K562 (cell line): Measurements from ENCODE around the gene TTC38. TPM values are rescaled to one million over a fixed set of nuclear protein-coding genes. Genes with fewer than 3 reads are reported as not detected.
A peak's percentile ranks its signal among the peaks of the same experiment; 100 is the strongest.

Experiments
- ATAC-seq: fragments of 200-7000 bp; cut with Tn5 transposase; 3 replicates; pipeline ENCODE4 v1.9.1; 2020; ENCODE audit warnings: moderate library complexity
- BruUV-seq: library from RNA; stranded (reverse); fragments of 400-500 nt; replicated peaks from 2 replicates; lab custom pipeline; 2021; lab: Mats Ljungman, UMichigan
- CTCF ChIA-PET: fragments of 300-600 bp; formaldehyde crosslinking; extraction: SDS; loops from one replicate; lab custom pipeline; 2021; ENCODE audit warnings: low intra/inter-chr PET ratio; lab: Yijun Ruan, JAX
- POLR2A ChIA-PET: fragments of 300-600, 350-650 bp; sonication (Branson Sonifier 250); formaldehyde crosslinking; extraction: SDS; loops from one replicate; lab custom pipeline; 2021; ENCODE audit warnings: antibody characterized with exemption, inconsistent platforms; lab: Yijun Ruan, JAX
- DNase-seq, 4 experiments: peaks; one replicate each; pipeline versions ENCODE4 v3.0.0 to v3.0.0-alpha.2; 2011 to 2018; ENCODE audit warnings: low spot score in 3 of 4, mixed read lengths in 3 of 4; ENCODE audit errors: extremely low read depth in 1 of 4
- FAIRE-seq: peaks from 2 replicates; lab custom pipeline; 2011; peaks lifted over from hg19 to GRCh38; lab: Jason Lieb, UNC
- H2AFZ ChIP-seq: 2 replicates; pipeline ENCODE4 v1.6.0; 2011; ENCODE audit warnings: low read depth, low read length, control low read depth, inconsistent platforms
- H3K27ac ChIP-seq: fragments of 200-600 bp; 3 replicates; pipeline ENCODE4 v1.8.0; 2011; ENCODE audit warnings: low read depth, mild to moderate bottlenecking, control low read depth, inconsistent platforms, low read length, moderate library complexity, mixed read lengths; ENCODE audit errors: extremely low read depth
- H3K27me3 ChIP-seq, 2 experiments: fragments of 300-600 bp in 1 of 2; 2 replicates in 1 of 2; 3 replicates in 1 of 2; pipeline versions ENCODE4 v1.6.0 to v1.8.0; 2011; ENCODE audit warnings: inconsistent platforms in 2 of 2, low read length in 2 of 2, mild to moderate bottlenecking in 1 of 2, mixed read lengths in 1 of 2, moderate library complexity in 1 of 2; ENCODE audit not compliant: control insufficient read depth in 2 of 2, insufficient read depth in 2 of 2
- H3K36me3 ChIP-seq: fragments of 300-600 bp; 3 replicates; pipeline ENCODE4 v1.8.0; 2011; ENCODE audit warnings: mild to moderate bottlenecking, low read length, inconsistent platforms; ENCODE audit not compliant: control insufficient read depth, insufficient read depth
- H3K4me1 ChIP-seq, 2 experiments: fragments of 200-600 bp in 1 of 2; replicated peaks in 1 of 2; 2 replicates in 1 of 2; 3 replicates in 1 of 2; pipeline versions ENCODE4 v1.5.1 to v1.8.0; 2011; ENCODE audit warnings: inconsistent platforms in 2 of 2, low read length in 2 of 2, mild to moderate bottlenecking in 1 of 2, mixed read lengths in 1 of 2, moderate library complexity in 1 of 2; ENCODE audit not compliant: control insufficient read depth in 2 of 2, insufficient read depth in 2 of 2
- H3K4me2 ChIP-seq: 2 replicates; pipeline ENCODE4 v1.6.1; 2011; ENCODE audit warnings: low read length, control low read depth, inconsistent platforms, mixed read lengths; ENCODE audit not compliant: insufficient read depth
- H3K4me3 ChIP-seq: fragments of 200-600 bp; sonication (generic), shearing (Covaris generic); 2 replicates; pipeline ENCODE4 v1.5.1; 2016; ENCODE audit warnings: control low read depth, inconsistent platforms
- H3K79me2 ChIP-seq: fragments of 200-600 bp; 3 replicates; pipeline ENCODE4 v1.8.0; 2011; ENCODE audit warnings: low read length, inconsistent platforms; ENCODE audit not compliant: control insufficient read depth, insufficient read depth
- H3K9ac ChIP-seq, 2 experiments: 2 replicates each; pipeline versions ENCODE4 v1.6.0 to v1.6.1; 2011; ENCODE audit warnings: low read depth in 2 of 2, low read length in 2 of 2, control low read depth in 1 of 2, inconsistent platforms in 1 of 2, mild to moderate bottlenecking in 1 of 2, mixed read lengths in 1 of 2; ENCODE audit not compliant: insufficient read depth in 1 of 2
- H3K9me1 ChIP-seq: one replicate; pipeline ENCODE4 v1.6.0; 2011; ENCODE audit warnings: inconsistent platforms, mild to moderate bottlenecking, low read length, moderate library complexity; ENCODE audit not compliant: control insufficient read depth, insufficient read depth
- H3K9me3 ChIP-seq: replicated peaks from 2 replicates; pipeline ENCODE4 v1.5.1; 2011; ENCODE audit warnings: low read depth, low read length, inconsistent platforms; ENCODE audit not compliant: control insufficient read depth, insufficient read depth
- H4K20me1 ChIP-seq: replicated peaks from 2 replicates; pipeline ENCODE4 v1.6.1; 2011; ENCODE audit warnings: low read length, inconsistent platforms, mixed read lengths; ENCODE audit not compliant: control insufficient read depth, insufficient read depth
- COPS2 ChIP-seq: fragments of 450-650 bp; conservative IDR thresholded peaks from 2 replicates; pipeline ENCODE4 v1.6.1; 2016; ENCODE audit warnings: mild to moderate bottlenecking, moderate library complexity
- DIDO1 ChIP-seq: fragments of 450-650 bp; IDR thresholded peaks from 2 replicates; pipeline ENCODE4 v1.6.1; 2016; ENCODE audit warnings: low read depth, missing biosample characterization, missing genetic modification characterization
- FOXJ2 ChIP-seq: fragments of 200-800 bp; sonication (Bioruptor generic); IDR thresholded peaks from 2 replicates; pipeline ENCODE4 v1.6.1; 2016; ENCODE audit warnings: missing genetic modification characterization, missing compliant biosample characterization
- HDAC1 ChIP-seq, 2 experiments: fragments of 450-650 bp; IDR thresholded peaks; 2 replicates each; pipeline ENCODE4 v1.6.1; 2016 to 2017; ENCODE audit warnings: inconsistent platforms in 1 of 2, mild to moderate bottlenecking in 1 of 2, moderate library complexity in 1 of 2
- HIVEP1 ChIP-seq: fragments of 250-450 bp; sonication (Bioruptor Pico); IDR thresholded peaks from 2 replicates; pipeline ENCODE4 v1.4.0; 2020; ENCODE audit warnings: mild to moderate bottlenecking
- HLTF ChIP-seq: fragments of 450-650 bp; IDR thresholded peaks from 2 replicates; pipeline ENCODE4 v1.6.1; 2016
- HNRNPK ChIP-seq: fragments of 200-400 bp; formaldehyde crosslinking; IDR thresholded peaks from one replicate; pipeline ENCODE4 v1.6.1; 2018; ENCODE audit warnings: mild to moderate bottlenecking, low read depth, low read length; ENCODE audit not compliant: poor library complexity, severe bottlenecking
- KDM1A ChIP-seq, 2 experiments: fragments of 450-650 bp; IDR thresholded peaks; 2 replicates each; pipeline ENCODE4 v1.6.1; 2016; ENCODE audit warnings: mild to moderate bottlenecking in 2 of 2
- NCOA1 ChIP-seq: fragments of 450-650 bp; IDR thresholded peaks from 2 replicates; pipeline ENCODE4 v1.6.1; 2016; ENCODE audit warnings: low read depth
- PATZ1 ChIP-seq: fragments of 250-450 bp; sonication (Bioruptor Pico); IDR thresholded peaks from 2 replicates; pipeline ENCODE4 v1.5.0; 2020; ENCODE audit warnings: mild to moderate bottlenecking, borderline replicate concordance
- TAL1 ChIP-seq: fragments of 450-650 bp; IDR thresholded peaks from 2 replicates; pipeline ENCODE4 v1.6.1; 2016; ENCODE audit warnings: mild to moderate bottlenecking
- ZBED1 ChIP-seq: IDR thresholded peaks from 2 replicates; pipeline ENCODE4 v1.6.1; 2014
- ZNF764 ChIP-seq: fragments of 250-450 bp; sonication (Bioruptor Pico); IDR thresholded peaks from 2 replicates; pipeline ENCODE4 v1.4.0; 2020; ENCODE audit warnings: low read depth, mild to moderate bottlenecking, moderate library complexity
- WGBS: fragments of 100-300 bp; shearing (Covaris generic); methylation state at CpG from one replicate; pipeline ENCODE4 v1.1.6; 2016; ENCODE audit warnings: low coverage, mixed read lengths; ENCODE audit not compliant: insufficient coverage; ENCODE audit errors: missing lambda C conversion rate; 5-methylcytosine and 5-hydroxymethylcytosine counted together
- in situ Hi-C: fragments of 300-500 bp; cut with MboI; formaldehyde crosslinking; loops from 4 replicates; pipeline ENCODE4 v1.15.0; 2018; ENCODE audit warnings: inconsistent platforms, mixed read lengths
- intact Hi-C: fragments of 100-400 bp; cut with micrococcal nuclease; formaldehyde crosslinking; loops from 2 replicates; pipeline ENCODE4 v1.14.2; 2022
- polyA plus RNA-seq, 8 experiments: library from polyadenylated mRNA; depleted of rRNA in 4 of 8; stranded (reverse) in 5 of 8; unstranded in 3 of 8; fragments of >200 nt; fragmentation: Nextera tagmentation in 2 of 8; fragmentation: Illumina TruSeq in 1 of 8; extraction: Ambion mirVana in 2 of 8; extraction: Trizol in 1 of 8; gene quantifications; 2 replicates each; pipeline versions ENCODE4 v1.2.1 to v1.2.3, GENCODE V29; 2011 to 2014; ENCODE audit warnings: inconsistent platforms in 1 of 8, missing spikeins in 1 of 8
- total RNA-seq, 7 experiments: library from RNA; depleted of rRNA in 6 of 7; stranded (reverse); fragments of >200 nt in 6 of 7; fragmentation: Illumina TruSeq in 2 of 7; extraction: Trizol in 2 of 7; gene quantifications; 2 replicates each; pipeline versions ENCODE4 v1.2.1 to v1.2.3, GENCODE V29; 2011 to 2021; ENCODE audit warnings: low replicate concordance in 1 of 7
- TF ChIP-seq, protein P1 (sequence below): fragments of 450-650 bp; conservative IDR thresholded peaks from 2 replicates; pipeline ENCODE4 v1.6.1; 2016; ENCODE audit warnings: missing genetic modification characterization, low read depth, mild to moderate bottlenecking, missing compliant biosample characterization, moderate library complexity
- TF ChIP-seq, protein P2 (sequence below): fragments of 250-450 bp; sonication (Bioruptor Pico); IDR thresholded peaks from 2 replicates; pipeline ENCODE4 v1.4.0; 2020; ENCODE audit warnings: mild to moderate bottlenecking, moderate library complexity

Gene TTC38
- total and polyA plus RNA-seq, 9 of the 15 experiments (the other 6 are each of a cell fraction or from before 2014, with no cell fraction given), result 0.84 to 28.4 (median 18.1) TPM

DNA sequence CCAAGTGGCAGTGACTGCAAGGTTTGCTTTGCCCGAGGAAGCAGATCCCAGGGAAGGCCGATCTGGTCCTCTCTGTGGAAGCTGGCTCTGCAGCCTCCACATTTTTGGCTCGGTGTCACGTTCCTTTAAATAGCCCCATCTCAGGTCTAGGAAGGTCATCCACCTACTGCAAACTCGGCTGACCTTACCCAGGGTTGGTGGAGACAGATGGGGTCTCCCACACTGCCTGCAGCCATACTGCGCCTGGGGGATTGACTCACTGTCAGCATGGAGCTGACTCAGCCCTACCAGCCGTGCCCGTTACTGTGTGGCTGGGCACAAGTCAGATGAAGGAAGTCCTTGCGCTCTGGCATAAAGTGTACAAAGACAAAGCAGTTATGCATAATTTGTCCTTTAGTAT lies 34.6 kb upstream of the TTC38 start (continued):
- TF ChIP-seq, protein P1, sequence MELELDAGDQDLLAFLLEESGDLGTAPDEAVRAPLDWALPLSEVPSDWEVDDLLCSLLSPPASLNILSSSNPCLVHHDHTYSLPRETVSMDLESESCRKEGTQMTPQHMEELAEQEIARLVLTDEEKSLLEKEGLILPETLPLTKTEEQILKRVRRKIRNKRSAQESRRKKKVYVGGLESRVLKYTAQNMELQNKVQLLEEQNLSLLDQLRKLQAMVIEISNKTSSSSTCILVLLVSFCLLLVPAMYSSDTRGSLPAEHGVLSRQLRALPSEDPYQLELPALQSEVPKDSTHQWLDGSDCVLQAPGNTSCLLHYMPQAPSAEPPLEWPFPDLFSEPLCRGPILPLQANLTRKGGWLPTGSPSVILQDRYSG, result no peak
- no peak for TF ChIP-seq ZBED1
- TF ChIP-seq NCOA1, result no peak
- TF ChIP-seq HDAC1 (IDR thresholded peaks at IDR 0.05), result no peak
- no peak for TF ChIP-seq HLTF

DNA sequence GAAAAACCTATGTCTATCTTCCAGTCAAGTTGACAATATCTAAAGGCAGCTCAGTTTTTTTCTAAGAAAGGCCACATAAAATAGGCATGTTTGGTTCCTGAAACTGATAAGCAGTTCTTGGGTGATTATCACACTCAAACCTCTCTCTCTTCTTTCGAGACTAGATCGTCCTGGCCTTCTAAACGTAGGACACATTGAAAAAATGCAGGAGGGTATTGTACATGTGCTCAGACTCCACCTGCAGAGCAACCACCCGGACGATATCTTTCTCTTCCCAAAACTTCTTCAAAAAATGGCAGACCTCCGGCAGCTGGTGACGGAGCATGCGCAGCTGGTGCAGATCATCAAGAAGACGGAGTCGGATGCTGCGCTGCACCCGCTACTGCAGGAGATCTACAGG lies 32.8 kb upstream of the TTC38 start:
- Histone ChIP-seq H3K36me3 (no peaks in the 10 kb centered on the region), H4K20me1 (no peaks in the 10 kb centered on the region), H3K9me1 (no peaks in the 10 kb centered on the region), H3K4me1 (peaks cover 24 to 27% of the 10 kb centered on the region in 2 experiments; a peak in 4 of 5 replicates), H3K4me2 (peak overlapping the region; percentile 75), H3K27ac (peak overlapping the region; percentile 65), H3K9me3 (no peaks in the 10 kb centered on the region), H3K4me3 (no peak overlapping the region), H2AFZ (peak overlapping the region; percentile 85), H3K79me2 (no peaks in the 10 kb centered on the region), H3K9ac (peak overlapping the region; percentile 31 to 45; a peak in 2 of 4 replicates), H3K27me3 (no peaks in the 10 kb centered on the region)
- peak; percentile 88 for ATAC-seq
- no TSS peak for BruUV-seq
- CTCF ChIA-PET, result no interaction called here
- intact Hi-C loops, result no loop called here
- FAIRE-seq, result peak; percentile 88
- in situ Hi-C loops, result no loop called here
- peak; percentile 72 to 81 (median 74) for DNase-seq
- WGBS, result 0% methylated on average over 12 of the region's 12 CpGs
- POLR2A ChIA-PET, result interaction anchor here (1.1 to 1.7 kb wide), 2 partner anchors 11 to 33 kb away, joined by 3 to 10 read pairs; partner anchors contain the start of gene TTC38
- TF ChIP-seq COPS2 (no peak), FOXJ2 (tag) (no peak), HIVEP1 (CRISPR knock-in tag) (no peak), HNRNPK (no peak), ZNF764 (CRISPR knock-in tag) (no peak), PATZ1 (CRISPR knock-in tag) (no peak), TAL1 (peak; percentile 61; the same call in 1 of the 2 replicates), DIDO1 (no peak), KDM1A (IDR thresholded peaks at IDR 0.05) (no peak)
- TF ChIP-seq, protein P2, sequence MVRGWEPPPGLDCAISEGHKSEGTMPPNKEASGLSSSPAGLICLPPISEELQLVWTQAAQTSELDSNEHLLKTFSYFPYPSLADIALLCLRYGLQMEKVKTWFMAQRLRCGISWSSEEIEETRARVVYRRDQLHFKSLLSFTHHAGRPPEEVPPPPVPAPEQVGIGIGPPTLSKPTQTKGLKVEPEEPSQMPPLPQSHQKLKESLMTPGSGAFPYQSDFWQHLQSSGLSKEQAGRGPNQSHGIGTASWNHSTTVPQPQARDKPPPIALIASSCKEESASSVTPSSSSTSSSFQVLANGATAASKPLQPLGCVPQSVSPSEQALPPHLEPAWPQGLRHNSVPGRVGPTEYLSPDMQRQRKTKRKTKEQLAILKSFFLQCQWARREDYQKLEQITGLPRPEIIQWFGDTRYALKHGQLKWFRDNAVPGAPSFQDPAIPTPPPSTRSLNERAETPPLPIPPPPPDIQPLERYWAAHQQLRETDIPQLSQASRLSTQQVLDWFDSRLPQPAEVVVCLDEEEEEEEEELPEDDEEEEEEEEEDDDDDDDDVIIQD (CRISPR knock-in tag), result no peak
